ENCODE data around the gene NAPSA. TPM values are rescaled to one million over a fixed set of nuclear protein-coding genes. Genes with fewer than 3 reads are reported as not detected.

Gene NAPSA
- total and polyA plus RNA-seq, 10 of the 15 experiments (the other 5 are each of a cell fraction or from before 2014, with no cell fraction given): 6.7 to 45.4 (median 17.1) TPM

GRCh38 chr19:50357178-50358100 lies 8.0 kb downstream of the NAPSA start (continued):
- TF ChIP-seq USF2 (IDR thresholded peaks at IDR 0.05; ENCODE audit: borderline replicate concordance, low read depth, low read length): no peak
- peak; percentile 71 for TF ChIP-seq MEF2B (IDR thresholded peaks at IDR 0.05; ENCODE audit: partially characterized antibody, poor library complexity, severe bottlenecking)
- no peak for TF ChIP-seq KDM1A (IDR thresholded peaks at IDR 0.05; ENCODE audit: borderline replicate concordance)
- TF ChIP-seq HCFC1 (IDR thresholded peaks at IDR 0.05; ENCODE audit: low read length): no peak; the same call in 1 of the 2 replicates
- TF ChIP-seq SMC3 (IDR thresholded peaks at IDR 0.05; ENCODE audit: borderline replicate concordance, low read length): peak; percentile 77
- no peak for TF ChIP-seq TARDBP (IDR thresholded peaks at IDR 0.05; ENCODE audit: borderline replicate concordance)
- no peak for TF ChIP-seq ZSCAN29 (IDR thresholded peaks at IDR 0.05)
- no peak; the same call in 1 of the 2 replicates for TF ChIP-seq RB1 (IDR thresholded peaks at IDR 0.05; ENCODE audit: borderline replicate concordance)
- 0 out of 2 replicates have a peak, but pooled peaks have one; percentile 34 for TF ChIP-seq ZNF207 (IDR thresholded peaks at IDR 0.05; ENCODE audit: borderline replicate concordance)
- no peak for TF ChIP-seq SUPT20H (IDR thresholded peaks at IDR 0.05; ENCODE audit: borderline replicate concordance, control insufficient read depth, low read depth, low read length)
- TF ChIP-seq RBBP5 (conservative IDR thresholded peaks at IDR 0.05): no peak
- TF ChIP-seq MYB (IDR thresholded peaks at IDR 0.05; ENCODE audit: borderline replicate concordance, low read depth, low read length): no peak
- TF ChIP-seq GABPA (IDR thresholded peaks at IDR 0.05; ENCODE audit: low read depth): no peak
- no peak for TF ChIP-seq FOXK2 (IDR thresholded peaks at IDR 0.05)
- peak; percentile 38; the same call in 1 of the 2 replicates for TF ChIP-seq MXI1 (IDR thresholded peaks at IDR 0.05; ENCODE audit: low read depth, low read length)
- TF ChIP-seq CBX5 (IDR thresholded peaks at IDR 0.05; ENCODE audit: low read depth): no peak
- TF ChIP-seq POLR2AphosphoS2 (IDR thresholded peaks at IDR 0.05; ENCODE audit: low read depth, low read length): 0 out of 2 replicates have a peak, but pooled peaks have one; percentile 26
- TF ChIP-seq MAX (IDR thresholded peaks at IDR 0.05; ENCODE audit: low read depth, low read length): 0 out of 2 replicates have a peak, but pooled peaks have one; percentile 51
- TF ChIP-seq RELA (IDR thresholded peaks at IDR 0.05; ENCODE audit: borderline replicate concordance, partially characterized antibody): no peak
- TF ChIP-seq FOXM1 (IDR thresholded peaks at IDR 0.05; ENCODE audit: low read depth, low read length): no peak
- no peak for TF ChIP-seq ZNF24 (IDR thresholded peaks at IDR 0.05)
- no peak for TF ChIP-seq ETV6 (conservative IDR thresholded peaks at IDR 0.05 in 1 of 2, IDR thresholded peaks at IDR 0.05 in 1 of 2; ENCODE audit: borderline replicate concordance in 1 of 2, low read depth in 1 of 2)
- TF ChIP-seq IRF3 (IDR thresholded peaks at IDR 0.05): 0 out of 2 replicates have a peak, but pooled peaks have one; percentile 29
- no peak for TF ChIP-seq HDAC6 (IDR thresholded peaks at IDR 0.05; ENCODE audit: unreplicated experiment)
- TF ChIP-seq SPI1 (IDR thresholded peaks at IDR 0.05; ENCODE audit: borderline replicate concordance, insufficient read depth, low read depth, low read length): no peak; the same call in 1 of the 2 replicates
- TF ChIP-seq SMARCA5 (IDR thresholded peaks at IDR 0.05): peak; percentile 41; the same call in 1 of the 2 replicates
- no peak for TF ChIP-seq NFIC (IDR thresholded peaks at IDR 0.05; ENCODE audit: low read depth, low read length)
- TF ChIP-seq ATF7 (IDR thresholded peaks at IDR 0.05; ENCODE audit: low read depth): peak; percentile 99
- no peak for TF ChIP-seq NFYB (IDR thresholded peaks at IDR 0.05; ENCODE audit: insufficient read depth, low read depth, low read length)

Data from GM12878 (cell line).